ENCODE data around the gene GLOD4. TPM values are rescaled to one million over a fixed set of nuclear protein-coding genes. Genes with fewer than 3 reads are reported as not detected.

Gene GLOD4
- polyA plus RNA-seq, 3 donors: 41.8 to 50.7 (median 50.6) TPM

DNA sequence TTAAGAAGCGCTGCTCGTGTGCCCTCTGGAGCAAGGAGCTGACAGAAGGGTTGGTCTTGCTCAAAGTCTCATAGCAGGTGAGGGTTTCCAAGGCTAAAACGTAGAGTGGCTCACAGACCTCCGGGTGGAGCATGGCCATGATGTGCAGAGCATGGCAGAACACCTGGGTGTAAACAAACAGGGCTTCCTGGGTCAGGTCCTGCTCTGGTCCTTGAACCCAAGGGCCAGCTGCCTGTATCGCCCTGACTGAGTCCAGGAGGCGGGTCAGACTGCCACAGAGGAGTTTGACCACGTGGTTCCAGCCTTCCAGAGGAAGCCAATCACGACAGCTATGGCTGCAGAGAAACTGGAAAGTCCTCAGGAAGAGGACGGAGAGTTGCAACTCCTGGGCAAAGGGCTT, 37.1 kb downstream of the GLOD4 start:
- no peak for DNase-seq
- Histone ChIP-seq H3K9me3 (replicated peaks in 1 of 2; ENCODE audit: control insufficient read depth in 1 of 2, insufficient read depth in 1 of 2, low read length in 2 of 2) (no peaks in the 10 kb centered on the region), H3K4me1 (ENCODE audit: control insufficient read depth in 1 of 2, insufficient read depth in 2 of 2, low read length in 2 of 2) (peaks cover 13% of the 10 kb centered on the region in 2 donors), H3K36me3 (replicated peaks in 1 of 2; ENCODE audit: control insufficient read depth in 1 of 2, insufficient read depth in 2 of 2, low read length in 2 of 2) (peaks cover 45 to 67% of the 10 kb centered on the region in 2 donors), H3K9ac (ENCODE audit: insufficient read depth, low read length, poor library complexity, severe bottlenecking) (no peak overlapping the region), H3K27ac (ENCODE audit: low read depth in 1 of 2, low read length in 2 of 2) (no peak overlapping the region), H4K20me1 (ENCODE audit: insufficient read depth, low read length) (no peaks in the 10 kb centered on the region), H3K4me2 (replicated peaks; ENCODE audit: extremely low read depth, low read length, poor library complexity, severe bottlenecking) (no peak overlapping the region), H3K79me2 (ENCODE audit: insufficient read depth, low read length) (peaks cover 25% of the 10 kb centered on the region), H3K27me3 (ENCODE audit: control insufficient read depth in 2 of 2, insufficient read depth in 2 of 2, low read length in 2 of 2) (no peaks in the 10 kb centered on the region), H3K4me3 (replicated peaks in 1 of 3; ENCODE audit: low read depth in 2 of 3, low read length in 3 of 3) (no peak overlapping the region), H2AFZ (ENCODE audit: insufficient read depth, low read depth, low read length, poor library complexity, severe bottlenecking) (no peak overlapping the region)
- Mint-ChIP-seq H3K27ac (no peak overlapping the region), H3K27me3 (ENCODE audit: low read depth in 3 of 3) (peaks cover 0 to 4% (median 2%) of the 10 kb centered on the region in 3 donors), H3K9me3 (peaks cover 0 to 3% (median 0%) of the 10 kb centered on the region in 7 donors), H3K4me1 (peaks cover 21% of the 10 kb centered on the region), H3K4me3 (no peak overlapping the region), H3K36me3 (peaks cover 74 to 76% of the 10 kb centered on the region in 2 donors)
- intact Hi-C loops (cut with micrococcal nuclease): no loop called here
- WGBS (ENCODE audit: insufficient coverage): 90% methylated on average over 9 of the region's 9 CpGs
- TF ChIP-seq, protein P1, sequence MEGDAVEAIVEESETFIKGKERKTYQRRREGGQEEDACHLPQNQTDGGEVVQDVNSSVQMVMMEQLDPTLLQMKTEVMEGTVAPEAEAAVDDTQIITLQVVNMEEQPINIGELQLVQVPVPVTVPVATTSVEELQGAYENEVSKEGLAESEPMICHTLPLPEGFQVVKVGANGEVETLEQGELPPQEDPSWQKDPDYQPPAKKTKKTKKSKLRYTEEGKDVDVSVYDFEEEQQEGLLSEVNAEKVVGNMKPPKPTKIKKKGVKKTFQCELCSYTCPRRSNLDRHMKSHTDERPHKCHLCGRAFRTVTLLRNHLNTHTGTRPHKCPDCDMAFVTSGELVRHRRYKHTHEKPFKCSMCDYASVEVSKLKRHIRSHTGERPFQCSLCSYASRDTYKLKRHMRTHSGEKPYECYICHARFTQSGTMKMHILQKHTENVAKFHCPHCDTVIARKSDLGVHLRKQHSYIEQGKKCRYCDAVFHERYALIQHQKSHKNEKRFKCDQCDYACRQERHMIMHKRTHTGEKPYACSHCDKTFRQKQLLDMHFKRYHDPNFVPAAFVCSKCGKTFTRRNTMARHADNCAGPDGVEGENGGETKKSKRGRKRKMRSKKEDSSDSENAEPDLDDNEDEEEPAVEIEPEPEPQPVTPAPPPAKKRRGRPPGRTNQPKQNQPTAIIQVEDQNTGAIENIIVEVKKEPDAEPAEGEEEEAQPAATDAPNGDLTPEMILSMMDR (IDR thresholded peaks at IDR 0.05): no peak

DNA sequence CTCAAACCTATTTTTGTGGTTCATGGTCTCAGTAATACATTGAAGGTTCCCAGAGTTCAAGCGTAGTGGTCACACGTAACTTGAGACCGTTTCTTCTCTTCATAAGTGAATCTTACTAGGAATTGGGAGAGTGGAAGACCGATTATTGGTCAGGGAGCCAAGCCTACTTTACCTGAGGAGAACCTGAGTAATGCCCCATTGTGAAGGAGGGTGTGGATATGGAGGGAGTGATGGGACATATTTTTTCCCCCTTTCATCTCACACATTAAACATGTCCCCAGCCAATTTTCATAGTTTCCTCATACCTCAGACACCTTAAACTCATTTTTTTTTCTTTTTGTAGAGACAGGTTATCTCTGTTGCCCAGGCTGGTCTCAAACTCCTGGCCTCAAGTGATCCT, 38.9 kb downstream of the GLOD4 start:
- no peak overlapping the region for H3K4me3 Mint-ChIP-seq
- H3K79me2 ChIP-seq (ENCODE audit: insufficient read depth, low read length): peaks cover 15% of the 10 kb centered on the region

More for the DNA sequence above, 38.9 kb downstream of the GLOD4 start:
- Histone ChIP-seq H3K4me2 (replicated peaks; ENCODE audit: extremely low read depth, low read length, poor library complexity, severe bottlenecking) (no peak overlapping the region), H3K4me3 (replicated peaks in 1 of 3; ENCODE audit: low read depth in 2 of 3, low read length in 3 of 3) (no peak overlapping the region), H3K36me3 (replicated peaks in 1 of 2; ENCODE audit: control insufficient read depth in 1 of 2, insufficient read depth in 2 of 2, low read length in 2 of 2) (peaks cover 44 to 63% of the 10 kb centered on the region in 2 donors), H3K4me1 (ENCODE audit: control insufficient read depth in 1 of 2, insufficient read depth in 2 of 2, low read length in 2 of 2) (peaks cover 18% of the 10 kb centered on the region in 2 donors), H3K27ac (ENCODE audit: low read depth in 1 of 2, low read length in 2 of 2) (no peak overlapping the region), H3K9ac (ENCODE audit: insufficient read depth, low read length, poor library complexity, severe bottlenecking) (no peak overlapping the region), H3K9me3 (replicated peaks in 1 of 2; ENCODE audit: control insufficient read depth in 1 of 2, insufficient read depth in 1 of 2, low read length in 2 of 2) (no peaks in the 10 kb centered on the region), H2AFZ (ENCODE audit: insufficient read depth, low read depth, low read length, poor library complexity, severe bottlenecking) (no peak overlapping the region), H4K20me1 (ENCODE audit: insufficient read depth, low read length) (no peaks in the 10 kb centered on the region), H3K27me3 (ENCODE audit: control insufficient read depth in 2 of 2, insufficient read depth in 2 of 2, low read length in 2 of 2) (no peaks in the 10 kb centered on the region)
- no peak for DNase-seq
- intact Hi-C loops (cut with micrococcal nuclease): no loop called here
- no CpG with 5 or more reads among the region's 4 CpGs for WGBS (ENCODE audit: insufficient coverage)
- peak overlapping the region in 2 of 7 donors; percentile 15 to 44 for H3K27ac Mint-ChIP-seq
- peaks cover 18% of the 10 kb centered on the region for H3K4me1 Mint-ChIP-seq
- H3K36me3 Mint-ChIP-seq: peaks cover 70 to 71% of the 10 kb centered on the region in 2 donors
- TF ChIP-seq, protein P1 (IDR thresholded peaks at IDR 0.05): no peak
- H3K27me3 Mint-ChIP-seq (ENCODE audit: low read depth in 3 of 3): peaks cover 0 to 2% (median 2%) of the 10 kb centered on the region in 3 donors
- no peaks in the 10 kb centered on the region for H3K9me3 Mint-ChIP-seq
